Activated CD8-positive, alpha-beta memory T cell treated with anti-CD3 and anti-CD28 coated beads for 48 hours (primary cell): Measurements from ENCODE around the gene BABAM2.
A peak's percentile ranks its signal among the peaks of the same experiment; 100 is the strongest.

ENCODE experiments used
- DNase-seq, 3 experiments: peaks; one replicate each; pipeline ENCODE4 v3.0.0-alpha.2; 2020; ENCODE audit warnings: low read depth in 2 of 3, low spot score in 2 of 3

BABAM2 gene

GRCh38 chr2:28350196-28350595 is 459.7 kb downstream of the BABAM2 start:
- no peak for DNase-seq

GRCh38 chr2:28350791-28351285 is 460.3 kb downstream of the BABAM2 start:
- DNase-seq = no peak

GRCh38 chr2:28351621-28352020 is 461.1 kb downstream of the BABAM2 start:
- DNase-seq = no peak

- no peak for DNase-seq
These were observed 461.6 kb downstream of the BABAM2 start for GRCh38 chr2:28352104-28352503.

- DNase-seq = no peak
These were observed 462.2 kb downstream of the BABAM2 start for GRCh38 chr2:28352610-28353195.

GRCh38 chr2:28354920-28355520 is 464.5 kb downstream of the BABAM2 start:
- DNase-seq = no peak

- DNase-seq = no peak
These were observed 465.1 kb downstream of the BABAM2 start for GRCh38 chr2:28355521-28356094.

GRCh38 chr2:28356095-28356911 is 465.8 kb downstream of the BABAM2 start:
- no peak for DNase-seq

- no peak for DNase-seq
These were observed 466.5 kb downstream of the BABAM2 start for GRCh38 chr2:28357055-28357454.

GRCh38 chr2:28357948-28358667 is 467.6 kb downstream of the BABAM2 start:
- no peak for DNase-seq

GRCh38 chr2:28358668-28359201 is 468.2 kb downstream of the BABAM2 start:
- DNase-seq = peak in 1 of 3 experiments; percentile 18

- peak; percentile 68 to 76 (median 72) for DNase-seq
These were observed 468.9 kb downstream of the BABAM2 start for GRCh38 chr2:28359222-28360057.

- DNase-seq = no peak
These were observed 469.7 kb downstream of the BABAM2 start for GRCh38 chr2:28360058-28360717.

- no peak for DNase-seq
These were observed 470.3 kb downstream of the BABAM2 start for GRCh38 chr2:28360718-28361293.

GRCh38 chr2:28361991-28362710 is 471.6 kb downstream of the BABAM2 start:
- DNase-seq = no peak

GRCh38 chr2:28362991-28363521 is 472.5 kb downstream of the BABAM2 start:
- DNase-seq = no peak

- no peak for DNase-seq
These were observed 473.3 kb downstream of the BABAM2 start for GRCh38 chr2:28363686-28364280.

GRCh38 chr2:28364610-28365009 is 474.1 kb downstream of the BABAM2 start:
- no peak for DNase-seq
